Measurements from ENCODE around the gene MYOG.

DNA sequence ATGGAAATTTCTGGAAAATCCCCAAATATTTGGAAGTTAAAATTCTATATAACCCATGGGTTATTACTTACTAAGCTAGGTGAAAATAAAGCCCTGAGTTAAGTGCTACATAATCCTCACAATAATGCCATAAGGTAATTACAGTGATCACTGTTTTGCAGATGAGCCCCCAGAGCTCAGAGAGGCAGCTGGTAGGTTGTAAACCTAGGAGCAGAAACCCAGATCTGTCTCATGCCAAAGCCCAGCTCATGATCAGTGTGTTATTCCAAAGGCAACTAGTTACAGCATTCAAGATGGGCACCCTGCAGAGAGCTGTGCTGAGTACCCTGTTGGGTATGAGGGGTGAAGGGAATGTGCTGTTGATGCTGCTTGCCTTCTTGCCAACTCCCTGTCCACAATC lies 10.8 kb upstream of the MYOG start:
- TF ChIP-seq CTCF (IDR thresholded peaks at IDR 0.05; ENCODE audit: low read depth, low read length) = no peak
- no peak for TF ChIP-seq POLR2A (IDR thresholded peaks at IDR 0.05; ENCODE audit: extremely low read depth, insufficient read length)

Data from NB4 (cell line).